Liver (tissue), 9 donors: Measurements from ENCODE around the gene PDK1. TPM values are rescaled to one million over a fixed set of nuclear protein-coding genes. Genes with fewer than 3 reads are reported as not detected.

Experiments
- DNase-seq: peaks from one replicate; pipeline ENCODE4 v3.0.0-alpha.2; 2017; ENCODE audit warnings: low spot score
- H3K27ac ChIP-seq, 2 donors: one replicate each; pipeline ENCODE4 v1.7.0; 2013; ENCODE audit warnings: inconsistent platforms in 2 of 2, low read length in 2 of 2, control low read depth in 1 of 2, low read depth in 1 of 2, mild to moderate bottlenecking in 1 of 2
- H3K27me3 ChIP-seq, 4 donors: one replicate each; pipeline versions ENCODE4 v1.6.1 to v1.7.0; 2013; ENCODE audit warnings: low read length in 3 of 4, inconsistent platforms in 1 of 4, mild to moderate bottlenecking in 1 of 4, moderate library complexity in 1 of 4; ENCODE audit not compliant: control insufficient read depth in 4 of 4, insufficient read depth in 4 of 4
- H3K36me3 ChIP-seq, 4 donors: one replicate each; pipeline versions ENCODE4 v1.6.1 to v1.7.0; 2013; ENCODE audit warnings: low read length in 3 of 4, mild to moderate bottlenecking in 3 of 4, low read depth in 1 of 4, moderate library complexity in 1 of 4; ENCODE audit not compliant: control insufficient read depth in 4 of 4, insufficient read depth in 3 of 4
- H3K4me1 ChIP-seq, 4 donors: one replicate each; pipeline versions ENCODE4 v1.6.1 to v1.7.0; 2013; ENCODE audit warnings: low read length in 3 of 4, mild to moderate bottlenecking in 3 of 4, moderate library complexity in 1 of 4; ENCODE audit not compliant: control insufficient read depth in 4 of 4, insufficient read depth in 4 of 4
- H3K4me3 ChIP-seq, 3 donors: one replicate each; pipeline versions ENCODE4 v1.6.1 to v1.7.0; 2013; ENCODE audit warnings: low read length in 3 of 3, control low read depth in 1 of 3, low read depth in 1 of 3, mild to moderate bottlenecking in 1 of 3
- H3K9ac ChIP-seq, 2 donors: one replicate each; pipeline ENCODE4 v1.7.0; 2013; ENCODE audit warnings: low read length in 2 of 2, mild to moderate bottlenecking in 2 of 2, moderate library complexity in 2 of 2, control low read depth in 1 of 2, low read depth in 1 of 2
- H3K9me3 ChIP-seq, 4 donors: one replicate each; pipeline versions ENCODE4 v1.6.1 to v1.7.0; 2013; ENCODE audit warnings: low read length in 3 of 4; ENCODE audit not compliant: control insufficient read depth in 4 of 4
- ATF3 ChIP-seq: IDR thresholded peaks from 2 replicates; pipeline ENCODE4 v1.6.1; 2016; ENCODE audit warnings: antibody characterized with exemption
- EGR1 ChIP-seq, 2 donors: IDR thresholded peaks; 2 replicates each; pipeline ENCODE4 v1.6.1; 2016 to 2018; ENCODE audit warnings: antibody characterized with exemption in 2 of 2, low read depth in 2 of 2
- FOXA1 ChIP-seq: IDR thresholded peaks from 2 replicates; pipeline ENCODE4 v1.6.1; 2016; ENCODE audit warnings: antibody characterized with exemption
- FOXA2 ChIP-seq: IDR thresholded peaks from 2 replicates; pipeline ENCODE4 v1.6.1; 2016; ENCODE audit warnings: antibody characterized with exemption
- GABPA ChIP-seq, 2 donors: IDR thresholded peaks in 1 of 2; conservative IDR thresholded peaks in 1 of 2; 2 replicates each; pipeline ENCODE4 v1.6.1; 2016; ENCODE audit warnings: antibody characterized with exemption in 2 of 2, mild to moderate bottlenecking in 1 of 2, moderate library complexity in 1 of 2
- HNF4A ChIP-seq, 2 donors: conservative IDR thresholded peaks; 2 replicates each; pipeline ENCODE4 v1.6.1; 2016; ENCODE audit warnings: antibody characterized with exemption in 2 of 2, mild to moderate bottlenecking in 2 of 2
- HNF4G ChIP-seq: IDR thresholded peaks from 2 replicates; pipeline ENCODE4 v1.6.1; 2016; ENCODE audit warnings: antibody characterized with exemption
- JUND ChIP-seq, 2 donors: IDR thresholded peaks; 2 replicates each; pipeline ENCODE4 v1.6.1; 2016; ENCODE audit warnings: antibody characterized with exemption in 2 of 2
- MAX ChIP-seq: IDR thresholded peaks from 2 replicates; pipeline ENCODE4 v1.6.1; 2016; ENCODE audit warnings: antibody characterized with exemption
- NR2F2 ChIP-seq: IDR thresholded peaks from 2 replicates; pipeline ENCODE4 v1.6.1; 2016; ENCODE audit warnings: antibody characterized with exemption
- RAD21 ChIP-seq, 2 donors: IDR thresholded peaks; 2 replicates each; pipeline ENCODE4 v1.6.1; 2016; ENCODE audit warnings: antibody characterized with exemption in 2 of 2, mild to moderate bottlenecking in 2 of 2
- REST ChIP-seq: IDR thresholded peaks from 2 replicates; pipeline ENCODE4 v1.6.1; 2016; ENCODE audit warnings: antibody characterized with exemption, mild to moderate bottlenecking
- RXRA ChIP-seq, 2 donors: IDR thresholded peaks; 2 replicates each; pipeline ENCODE4 v1.6.1; 2017 to 2018; ENCODE audit warnings: antibody characterized with exemption in 2 of 2, mild to moderate bottlenecking in 1 of 2
- SP1 ChIP-seq: IDR thresholded peaks from 2 replicates; pipeline ENCODE4 v1.6.1; 2018; ENCODE audit warnings: antibody characterized with exemption, mild to moderate bottlenecking
- TAF1 ChIP-seq: conservative IDR thresholded peaks from 2 replicates; pipeline ENCODE4 v1.6.1; 2016; ENCODE audit warnings: antibody characterized with exemption, mild to moderate bottlenecking
- YY1 ChIP-seq: IDR thresholded peaks from 2 replicates; pipeline ENCODE4 v1.6.1; 2016; ENCODE audit warnings: antibody characterized with exemption, mild to moderate bottlenecking
- ZBTB33 ChIP-seq: IDR thresholded peaks from 2 replicates; pipeline ENCODE4 v1.6.1; 2016; ENCODE audit warnings: antibody characterized with exemption
- WGBS: extraction: QIAGEN DNeasy Blood & Tissue Kit; methylation state at CpG from one replicate; pipeline ENCODE4 v1.1.7; 2013; 5-methylcytosine and 5-hydroxymethylcytosine counted together
- polyA plus RNA-seq, 2 donors: library from polyadenylated mRNA; stranded (reverse) in 1 of 2; unstranded in 1 of 2; fragments of 200-250 nt in 1 of 2; fragments of >200 nt in 1 of 2; fragmentation: Nextera tagmentation in 1 of 2; extraction: Ambion mirVana in 1 of 2; gene quantifications; one replicate each; pipeline versions ENCODE4 v1.2.1 to v1.2.3, GENCODE V29; 2013 to 2015
- total RNA-seq, 2 donors: library from RNA; depleted of rRNA; stranded (reverse); fragments of >200 nt; gene quantifications; one replicate each; pipeline ENCODE4 v1.2.3, GENCODE V29; 2014
- donor health status: healthy.
- donor health status: healthy.
- donor health status: healthy.
- donor health status: healthy.
- donor health status: healthy.

Gene PDK1
- total and polyA plus RNA-seq, 4 donors = 4.7 to 10.9 (median 7.8) TPM

- H3K9me3 ChIP-seq = no peaks in the 10 kb centered on the region
- whole genome bisulfite sequencing = 90% methylated on average over 5 of the region's 5 CpGs
- no peak overlapping the region for H3K4me3 ChIP-seq
- H3K27me3 ChIP-seq = no peaks in the 10 kb centered on the region
- H3K4me1 ChIP-seq = no peaks in the 10 kb centered on the region
- TF ChIP-seq ATF3 (no peak), YY1 (no peak), REST (no peak), ZBTB33 (no peak), HNF4A (conservative IDR thresholded peaks at IDR 0.05) (no peak), GABPA (IDR thresholded peaks at IDR 0.05 in 1 of 2, conservative IDR thresholded peaks at IDR 0.05 in 1 of 2) (no peak), MAX (no peak), TAF1 (no peak), EGR1 (IDR thresholded peaks at IDR 0.05; ENCODE audit: low read depth in 2 of 2) (no peak), FOXA1 (no peak), FOXA2 (no peak), RAD21 (IDR thresholded peaks at IDR 0.05) (no peak)
- peaks cover 0 to 7% (median 1%) of the 10 kb centered on the region in 4 donors for H3K36me3 ChIP-seq
- no peak overlapping the region for H3K27ac ChIP-seq
- H3K9ac ChIP-seq = no peak overlapping the region
- no peak for DNase-seq
Observed at GRCh38 chr2:172564376-172564775, 8.5 kb downstream of the PDK1 start.

GRCh38 chr2:172571245-172571644 is 15.4 kb downstream of the PDK1 start:
- DNase-seq = no peak
- Histone ChIP-seq H3K27me3 (no peaks in the 10 kb centered on the region), H3K9me3 (peaks cover 0 to 7% (median 0%) of the 10 kb centered on the region in 4 donors), H3K4me3 (no peak overlapping the region), H3K4me1 (no peaks in the 10 kb centered on the region), H3K36me3 (peaks cover 3 to 9% (median 5%) of the 10 kb centered on the region in 4 donors), H3K27ac (no peak overlapping the region), H3K9ac (no peak overlapping the region)
- no peak for TF ChIP-seq FOXA2
- TF ChIP-seq HNF4A (conservative IDR thresholded peaks at IDR 0.05) = no peak
- no peak for TF ChIP-seq JUND (IDR thresholded peaks at IDR 0.05)
- TF ChIP-seq YY1 = no peak
- TF ChIP-seq ATF3 = no peak
- TF ChIP-seq ZBTB33 = no peak
- TF ChIP-seq FOXA1 = no peak
- no peak for TF ChIP-seq GABPA (IDR thresholded peaks at IDR 0.05 in 1 of 2, conservative IDR thresholded peaks at IDR 0.05 in 1 of 2)
- no peak for TF ChIP-seq MAX
- no peak for TF ChIP-seq EGR1 (IDR thresholded peaks at IDR 0.05; ENCODE audit: low read depth in 2 of 2)
- no peak for TF ChIP-seq REST
- no peak for TF ChIP-seq RXRA (IDR thresholded peaks at IDR 0.05)
- TF ChIP-seq RAD21 (IDR thresholded peaks at IDR 0.05) = no peak
- TF ChIP-seq SP1 = no peak
- TF ChIP-seq NR2F2 = no peak
- no peak for TF ChIP-seq TAF1
- no peak for TF ChIP-seq HNF4G
